SK-N-SH (cell line): ENCODE measurements around the gene ICE1. TPM values are rescaled to one million over a fixed set of nuclear protein-coding genes. Genes with fewer than 3 reads are reported as not detected.

ENCODE experiments used
- CTCF ChIA-PET: fragments of 300-600, 350-600 bp; formaldehyde crosslinking; extraction: SDS; loops from one replicate; lab custom pipeline; 2021; lab: Yijun Ruan, JAX
- POLR2A ChIA-PET: fragments of 350-600 bp; sonication (Branson Sonifier 250); formaldehyde crosslinking; extraction: SDS; loops from one replicate; lab custom pipeline; 2020; ENCODE audit warnings: antibody characterized with exemption, inconsistent platforms; lab: Yijun Ruan, JAX
- DNase-seq: peaks from one replicate; pipeline ENCODE4 v3.0.0; 2012
- H2AFZ ChIP-seq: fragments of 200-600 bp; sonication (generic); 2 replicates; pipeline ENCODE4 v1.8.1; 2016; ENCODE audit warnings: antibody characterized with exemption, mild to moderate bottlenecking, low read depth
- H3F3A ChIP-seq: fragments of 200-600 bp; sonication (generic); replicated peaks from 2 replicates; pipeline ENCODE3; 2016; ENCODE audit warnings: antibody characterized with exemption, mild to moderate bottlenecking; ENCODE audit not compliant: insufficient read depth
- H3K27ac ChIP-seq, 2 experiments: fragments of 200-500 bp in 1 of 2; fragments of 200-600 bp in 1 of 2; sonication (Bioruptor generic) in 1 of 2; sonication (generic), shearing (Covaris generic) in 1 of 2; 2 replicates each; pipeline versions ENCODE4 v1.5.1 to v1.6.1; 2014 to 2016; ENCODE audit warnings: low read depth in 2 of 2, inconsistent platforms in 1 of 2, low read length in 1 of 2, mild to moderate bottlenecking in 1 of 2, mixed read lengths in 1 of 2
- H3K27me3 ChIP-seq: fragments of 200-600 bp; sonication (generic), shearing (Covaris generic); 2 replicates; pipeline ENCODE4 v1.6.1; 2016; ENCODE audit warnings: mixed run types; ENCODE audit not compliant: insufficient read depth
- H3K36me3 ChIP-seq, 2 experiments: fragments of 200-500 bp in 1 of 2; fragments of 200-600 bp in 1 of 2; sonication (Bioruptor generic) in 1 of 2; sonication (generic) in 1 of 2; replicated peaks in 1 of 2; 2 replicates each; pipeline versions ENCODE3 to v1.5.1; 2014 to 2016; ENCODE audit warnings: low read length in 1 of 2, mild to moderate bottlenecking in 1 of 2; ENCODE audit not compliant: insufficient read depth in 2 of 2, control insufficient read depth in 1 of 2
- H3K4me1 ChIP-seq, 2 experiments: fragments of 200-500 bp in 1 of 2; fragments of 200-600 bp in 1 of 2; sonication (Bioruptor generic) in 1 of 2; sonication (generic), shearing (Covaris generic) in 1 of 2; 2 replicates each; pipeline versions ENCODE4 v1.5.1 to v1.6.1; 2014 to 2016; ENCODE audit warnings: low read depth in 1 of 2, low read length in 1 of 2, mixed run types in 1 of 2; ENCODE audit not compliant: insufficient read depth in 2 of 2, control insufficient read depth in 1 of 2
- H3K4me2 ChIP-seq: fragments of 200-600 bp; sonication (generic), shearing (Covaris generic); 2 replicates; pipeline ENCODE4 v1.6.1; 2017; ENCODE audit warnings: mixed run types
- H3K4me3 ChIP-seq, 2 experiments: fragments of 200-500 bp in 1 of 2; fragments of 200-600 bp in 1 of 2; sonication (Bioruptor generic) in 1 of 2; sonication (generic), shearing (Covaris generic) in 1 of 2; 2 replicates each; pipeline versions ENCODE4 v1.5.1 to v1.8.1; 2014 to 2016; ENCODE audit warnings: low read depth in 2 of 2, inconsistent platforms in 1 of 2, low read length in 1 of 2, mild to moderate bottlenecking in 1 of 2, mixed read lengths in 1 of 2, moderate library complexity in 1 of 2
- H3K79me2 ChIP-seq: fragments of 200-600 bp; sonication (generic); 2 replicates; pipeline ENCODE4 v1.8.1; 2017; ENCODE audit warnings: mild to moderate bottlenecking; ENCODE audit not compliant: insufficient read depth
- H3K9ac ChIP-seq: fragments of 200-600 bp; sonication (generic); 2 replicates; pipeline ENCODE4 v1.6.1; 2017; ENCODE audit warnings: mixed run types
- H3K9me2 ChIP-seq: fragments of 200-600 bp; sonication (generic); 2 replicates; pipeline ENCODE4 v1.6.1; 2017; ENCODE audit warnings: mixed run types
- H3K9me3 ChIP-seq: fragments of 200-600 bp; sonication (generic); 2 replicates; pipeline ENCODE4 v1.6.1; 2017; ENCODE audit warnings: mixed run types, mild to moderate bottlenecking, moderate library complexity
- H4K20me1 ChIP-seq: fragments of 200-600 bp; sonication (generic); 2 replicates; pipeline ENCODE4 v1.6.1; 2017; ENCODE audit warnings: mild to moderate bottlenecking, mixed run types; ENCODE audit not compliant: insufficient read depth
- CHD2 ChIP-seq: fragments of 150-350 bp; IDR thresholded peaks from 2 replicates; pipeline ENCODE4 v1.6.1; 2018; ENCODE audit warnings: low read length; ENCODE audit not compliant: partially characterized antibody
- ELF1 ChIP-seq: IDR thresholded peaks from 2 replicates; pipeline ENCODE4 v1.4.0; 2012
- EZH2phosphoT487 ChIP-seq: fragments of 200-600 bp; sonication (generic); IDR thresholded peaks from 2 replicates; pipeline ENCODE4 v1.6.1; 2017; ENCODE audit warnings: low read depth, mixed run types, mild to moderate bottlenecking, antibody characterized with exemption, moderate library complexity, borderline replicate concordance
- FOSL2 ChIP-seq: IDR thresholded peaks from 2 replicates; pipeline ENCODE4 v1.4.0; 2012; ENCODE audit warnings: low read depth, mild to moderate bottlenecking, moderate library complexity, borderline replicate concordance
- FOXM1 ChIP-seq: IDR thresholded peaks from 2 replicates; pipeline ENCODE4 v1.4.0; 2012; ENCODE audit warnings: low read depth, mild to moderate bottlenecking
- GABPA ChIP-seq: IDR thresholded peaks from 2 replicates; pipeline ENCODE4 v1.4.0; 2012; ENCODE audit warnings: low read depth, mild to moderate bottlenecking
- GATA2 ChIP-seq: sonication (generic); formaldehyde crosslinking; IDR thresholded peaks from 2 replicates; pipeline ENCODE4 v1.5.0; 2020; ENCODE audit warnings: mild to moderate bottlenecking, missing genetic modification reagents
- IRF3 ChIP-seq: fragments of 150-350 bp; IDR thresholded peaks from 2 replicates; pipeline ENCODE4 v1.6.1; 2016; ENCODE audit warnings: mild to moderate bottlenecking, low read depth, low read length
- JUND ChIP-seq: IDR thresholded peaks from 2 replicates; pipeline ENCODE4 v1.4.0; 2012
- MAX ChIP-seq: IDR thresholded peaks from 2 replicates; pipeline ENCODE4 v1.4.0; 2012; ENCODE audit warnings: low read depth
- MEF2A ChIP-seq: IDR thresholded peaks from 2 replicates; pipeline ENCODE4 v1.4.0; 2012; ENCODE audit warnings: low read depth, borderline replicate concordance
- MXI1 ChIP-seq: IDR thresholded peaks from 2 replicates; pipeline ENCODE4 v1.6.1; 2012; ENCODE audit warnings: mild to moderate bottlenecking, low read depth, low read length, improper control_type of control experiment
- NFIC ChIP-seq: IDR thresholded peaks from 2 replicates; pipeline ENCODE4 v1.4.0; 2012; ENCODE audit warnings: borderline replicate concordance
- NRF1 ChIP-seq: IDR thresholded peaks from 2 replicates; pipeline ENCODE4 v1.6.1; 2012; ENCODE audit warnings: low read depth, mild to moderate bottlenecking, low read length
- RAD21 ChIP-seq: IDR thresholded peaks from 2 replicates; pipeline ENCODE4 v1.6.1; 2012; ENCODE audit warnings: mild to moderate bottlenecking, low read length
- REST ChIP-seq: IDR thresholded peaks from 2 replicates; pipeline ENCODE4 v1.6.1; 2012; ENCODE audit warnings: mild to moderate bottlenecking, low read depth, low read length, moderate library complexity
- RFX5 ChIP-seq: IDR thresholded peaks from 2 replicates; pipeline ENCODE4 v1.6.1; 2012; ENCODE audit warnings: mild to moderate bottlenecking, improper control_type of control experiment, low read length
- RXRA ChIP-seq: IDR thresholded peaks from 2 replicates; pipeline ENCODE4 v1.4.0; 2012; ENCODE audit warnings: low read depth, mild to moderate bottlenecking, borderline replicate concordance
- SIN3A ChIP-seq: IDR thresholded peaks from 2 replicates; pipeline ENCODE4 v1.6.1; 2012; ENCODE audit warnings: low read depth, mild to moderate bottlenecking, low read length, moderate library complexity, borderline replicate concordance
- SMC3 ChIP-seq: IDR thresholded peaks from 2 replicates; pipeline ENCODE4 v1.6.1; 2012; ENCODE audit warnings: low read depth, low read length, improper control_type of control experiment
- TAF1 ChIP-seq: IDR thresholded peaks from 2 replicates; pipeline ENCODE4 v1.6.1; 2012; ENCODE audit warnings: low read depth, mild to moderate bottlenecking, low read length, moderate library complexity, borderline replicate concordance
- TCF12 ChIP-seq: IDR thresholded peaks from 2 replicates; pipeline ENCODE4 v1.4.0; 2012
- TEAD4 ChIP-seq: IDR thresholded peaks from 2 replicates; pipeline ENCODE4 v1.4.0; 2012; ENCODE audit warnings: mild to moderate bottlenecking, borderline replicate concordance; ENCODE audit not compliant: insufficient read depth
- USF1 ChIP-seq: IDR thresholded peaks from 2 replicates; pipeline ENCODE4 v1.4.0; 2012; ENCODE audit warnings: low read depth, borderline replicate concordance
- USF2 ChIP-seq: fragments of 150-350 bp; IDR thresholded peaks from 2 replicates; pipeline ENCODE4 v1.6.1; 2017; ENCODE audit warnings: antibody characterized with exemption, low read length, low read depth, borderline replicate concordance
- YY1 ChIP-seq: IDR thresholded peaks from 2 replicates; pipeline ENCODE4 v1.4.0; 2012; ENCODE audit warnings: low read depth, mild to moderate bottlenecking
- WGBS: methylation state at CpG from one replicate; pipeline ENCODE4 v1.1.6; 2017; ENCODE audit warnings: low lambda C conversion rate; 5-methylcytosine and 5-hydroxymethylcytosine counted together
- polyA plus RNA-seq, 3 experiments: library from polyadenylated mRNA; depleted of rRNA; stranded (reverse); fragments of >200 nt; gene quantifications; 2 replicates each; pipeline ENCODE4 v1.2.3, GENCODE V29; 2012

The ICE1 gene
- polyA plus RNA-seq (2012; rRNA removed): 9.4 and 10.7 TPM in 2 replicates
- polyA plus RNA-seq (2012; cell fraction: cytosol; rRNA removed): 9.5 and 9.8 TPM in 2 replicates
- polyA plus RNA-seq (2012; cell fraction: nucleus; rRNA removed): 10.1 and 20.4 TPM in 2 replicates

GRCh38 chr5:5421961-5422818 is at the start of gene ICE1:
Gene ICE1, plus strand, starts transcription at chr5:5422677. Its CDS starts 239 bp downstream, at chr5:5422916.
- peak; percentile 97 for DNase-seq
- peak within 1 kb of the TSS; percentile 94 to 99 for H3K4me3 ChIP-seq
- H4K20me1 ChIP-seq: peaks cover 42% of the 10 kb centered on the region
- H3K27ac ChIP-seq: peak within 1 kb of the TSS; percentile 95 to 98
- peaks cover 7% of the 10 kb centered on the region for H3F3A ChIP-seq
- H3K79me2 ChIP-seq: peaks cover 47% of the 10 kb centered on the region
- H3K9ac ChIP-seq: peak within 1 kb of the TSS; percentile 80
- ChIA-PET POLR2A (interaction anchor here (0.7 to 1.3 kb wide), 3 partner anchors 14 to 1211 kb away, joined by 3 to 4 read pairs (median 3); partner anchors contain the start of gene SRD5A1), CTCF (interaction anchor here (1.0 to 6.5 kb wide), 11 partner anchors 15 to 1323 kb away, joined by 3 to 105 read pairs (median 4); partner anchors contain the start of gene ADAMTS16)
- H3K27me3 ChIP-seq: no peaks in the 10 kb centered on the region
- H3K9me3 ChIP-seq: no peaks in the 10 kb centered on the region
- H3K4me2 ChIP-seq: peak within 1 kb of the TSS; percentile 95
- peaks cover 18 to 23% of the 10 kb centered on the region in 2 experiments for H3K4me1 ChIP-seq
- 2% methylated on average over 34 of the region's 71 CpGs for WGBS
- peak within 1 kb of the TSS; percentile 95 for H2AFZ ChIP-seq
- no peaks in the 10 kb centered on the region for H3K9me2 ChIP-seq
- H3K36me3 ChIP-seq: no peaks in the 10 kb centered on the region
- no peak; the same call in 1 of the 2 replicates for TF ChIP-seq JUND
- no peak for TF ChIP-seq RFX5
- no peak for TF ChIP-seq RXRA
- 0 out of 2 replicates have a peak, but pooled peaks have one; percentile 3 for TF ChIP-seq TCF12
- peak; percentile 46 for TF ChIP-seq GABPA
- TF ChIP-seq YY1: no peak; the same call in 1 of the 2 replicates
- no peak for TF ChIP-seq RAD21
- TF ChIP-seq NRF1: peak; percentile 18; the same call in 1 of the 2 replicates
- TF ChIP-seq SIN3A: 0 out of 2 replicates have a peak, but pooled peaks have one; percentile 21
- TF ChIP-seq NFIC: no peak
- TF ChIP-seq EZH2phosphoT487: no peak
- TF ChIP-seq REST: 0 out of 2 replicates have a peak, but pooled peaks have one; percentile 29
- TF ChIP-seq ELF1: peak; percentile 26; the same call in 1 of the 2 replicates
- peak; percentile 66; the same call in 1 of the 2 replicates for TF ChIP-seq TAF1
- no peak for TF ChIP-seq SMC3
- no peak for TF ChIP-seq FOXM1
- TF ChIP-seq MEF2A: no peak
- no peak for TF ChIP-seq FOSL2
- TF ChIP-seq MAX: peak; percentile 78; the same call in 1 of the 2 replicates
- peak; percentile 56; the same call in 1 of the 2 replicates for TF ChIP-seq USF1
- no peak for TF ChIP-seq IRF3
- TF ChIP-seq USF2: no peak
- peak; percentile 56 for TF ChIP-seq CHD2
- peak; percentile 87 for TF ChIP-seq MXI1
- TF ChIP-seq GATA2: no peak
- no peak for TF ChIP-seq TEAD4
